Testis (tissue), 3 donors: ENCODE data around the gene CSRNP3. TPM values are rescaled to one million over a fixed set of nuclear protein-coding genes. Genes with fewer than 3 reads are reported as not detected.

Experiments
- DNase-seq: peaks from one replicate; pipeline ENCODE4 v3.0.0-alpha.2; 2019
- H3K27ac ChIP-seq, 2 donors: fragments of 200-600 bp; sonication (generic); one replicate each; pipeline ENCODE4 v1.5.1; 2019
- H3K27me3 ChIP-seq: fragments of 200-600 bp; sonication (generic); one replicate; pipeline ENCODE4 v1.5.1; 2019
- H3K36me3 ChIP-seq: fragments of 200-600 bp; sonication (generic); one replicate; pipeline ENCODE4 v1.5.1; 2017; ENCODE audit warnings: low read depth; ENCODE audit errors: missing control alignments
- H3K4me1 ChIP-seq: fragments of 200-600 bp; sonication (generic); one replicate; pipeline ENCODE4 v1.5.1; 2019
- H3K4me3 ChIP-seq, 2 donors: fragments of 200-600 bp; sonication (generic); one replicate each; pipeline ENCODE4 v1.5.1; 2017 to 2019
- H3K9me3 ChIP-seq: fragments of 200-600 bp; sonication (generic); one replicate; pipeline ENCODE4 v1.5.1; 2017
- POLR2A ChIP-seq: fragments of 450-650 bp; IDR thresholded peaks from one replicate; pipeline ENCODE4 v1.6.1; 2017; ENCODE audit warnings: antibody characterized with exemption, mild to moderate bottlenecking, moderate library complexity
- WGBS, 2 donors: methylation state at CpG; one replicate each; pipeline ENCODE4 v1.1.5; 2018; 5-methylcytosine and 5-hydroxymethylcytosine counted together
- intact Hi-C: fragments of 100-400 bp; cut with DNase I; formaldehyde crosslinking; loops from one replicate; pipeline ENCODE4 v1.15.1; 2023; ENCODE audit warnings: low total_unique reads
- polyA plus RNA-seq: library from polyadenylated mRNA; stranded (reverse); fragments of 350-450 nt; fragmentation: Illumina TruSeq; extraction: RNeasy Lipid Tissue Mini Kit (QIAGEN cat#74804); gene quantifications from one replicate; pipeline ENCODE4 v1.2.3, GENCODE V29; 2014; ENCODE audit warnings: low read depth, low replicate concordance; ENCODE audit not compliant: insufficient read depth
- total RNA-seq, 2 donors: library from RNA; depleted of rRNA; stranded (reverse); fragments of >200 nt; gene quantifications; one replicate each; pipeline ENCODE4 v1.2.3, GENCODE V29; 2016
- TF ChIP-seq, protein P1 (sequence below), 3 experiments: fragments of 450-650 bp in 2 of 3; fragments of 200-600 bp in 1 of 3; sonication (generic) in 1 of 3; IDR thresholded peaks; one replicate each; pipeline ENCODE4 v1.5.1; 2016 to 2019; ENCODE audit warnings: antibody characterized with exemption in 3 of 3, mild to moderate bottlenecking in 2 of 3, moderate library complexity in 1 of 3

The CSRNP3 gene
- total and polyA plus RNA-seq, 3 donors from 2014 or later, result 3.0 to 6.1 (median 5.3) TPM

DNA sequence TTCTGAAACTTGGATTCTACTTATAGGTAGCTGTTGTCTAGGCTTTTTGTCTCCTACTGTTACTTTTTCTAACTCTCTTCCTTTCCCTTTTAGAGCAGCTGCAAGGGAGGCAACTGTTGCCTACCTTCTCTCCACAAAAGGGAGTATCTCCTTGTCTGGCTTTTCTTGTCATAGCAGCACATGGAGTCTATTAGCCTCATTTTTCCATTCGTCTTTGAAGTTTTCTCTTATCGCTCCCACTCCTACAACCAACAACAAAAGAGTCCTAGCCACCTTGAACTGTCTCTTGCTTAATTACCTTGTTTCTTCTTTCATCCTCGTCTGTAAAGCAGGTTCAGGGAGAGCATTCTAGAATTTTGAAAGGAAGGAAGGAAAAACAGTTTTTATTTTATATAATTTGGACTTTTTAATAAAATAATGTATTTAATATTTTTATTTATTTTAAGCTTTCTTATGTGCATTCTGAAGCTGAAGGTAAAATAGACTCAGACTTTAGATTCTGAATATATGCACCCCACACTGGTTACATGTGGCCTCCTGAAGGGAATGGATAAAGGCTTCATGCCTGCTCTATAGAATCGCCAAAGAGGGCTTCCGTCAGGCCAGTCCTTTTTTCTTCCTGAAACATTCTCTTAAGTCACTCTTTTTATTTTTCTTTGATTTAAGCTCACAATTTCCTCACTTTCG lies 154.4 kb downstream of the CSRNP3 start:
- peaks cover 4% of the 10 kb centered on the region for H3K4me1 ChIP-seq
- TF ChIP-seq, protein P1, sequence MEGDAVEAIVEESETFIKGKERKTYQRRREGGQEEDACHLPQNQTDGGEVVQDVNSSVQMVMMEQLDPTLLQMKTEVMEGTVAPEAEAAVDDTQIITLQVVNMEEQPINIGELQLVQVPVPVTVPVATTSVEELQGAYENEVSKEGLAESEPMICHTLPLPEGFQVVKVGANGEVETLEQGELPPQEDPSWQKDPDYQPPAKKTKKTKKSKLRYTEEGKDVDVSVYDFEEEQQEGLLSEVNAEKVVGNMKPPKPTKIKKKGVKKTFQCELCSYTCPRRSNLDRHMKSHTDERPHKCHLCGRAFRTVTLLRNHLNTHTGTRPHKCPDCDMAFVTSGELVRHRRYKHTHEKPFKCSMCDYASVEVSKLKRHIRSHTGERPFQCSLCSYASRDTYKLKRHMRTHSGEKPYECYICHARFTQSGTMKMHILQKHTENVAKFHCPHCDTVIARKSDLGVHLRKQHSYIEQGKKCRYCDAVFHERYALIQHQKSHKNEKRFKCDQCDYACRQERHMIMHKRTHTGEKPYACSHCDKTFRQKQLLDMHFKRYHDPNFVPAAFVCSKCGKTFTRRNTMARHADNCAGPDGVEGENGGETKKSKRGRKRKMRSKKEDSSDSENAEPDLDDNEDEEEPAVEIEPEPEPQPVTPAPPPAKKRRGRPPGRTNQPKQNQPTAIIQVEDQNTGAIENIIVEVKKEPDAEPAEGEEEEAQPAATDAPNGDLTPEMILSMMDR (IDR thresholded peaks at IDR 0.05), result no peak
- TF ChIP-seq POLR2A, result no peak
- H3K4me3 ChIP-seq, result no peak overlapping the region
- no peaks in the 10 kb centered on the region for H3K36me3 ChIP-seq
- no peak for DNase-seq
- H3K9me3 ChIP-seq, result no peaks in the 10 kb centered on the region
- 86 to 87% methylated on average over 6 of the region's 6 CpGs for WGBS, 2 donors
- H3K27ac ChIP-seq, result no peak overlapping the region
- no peaks in the 10 kb centered on the region for H3K27me3 ChIP-seq
- intact Hi-C loops, result no loop called here

DNA sequence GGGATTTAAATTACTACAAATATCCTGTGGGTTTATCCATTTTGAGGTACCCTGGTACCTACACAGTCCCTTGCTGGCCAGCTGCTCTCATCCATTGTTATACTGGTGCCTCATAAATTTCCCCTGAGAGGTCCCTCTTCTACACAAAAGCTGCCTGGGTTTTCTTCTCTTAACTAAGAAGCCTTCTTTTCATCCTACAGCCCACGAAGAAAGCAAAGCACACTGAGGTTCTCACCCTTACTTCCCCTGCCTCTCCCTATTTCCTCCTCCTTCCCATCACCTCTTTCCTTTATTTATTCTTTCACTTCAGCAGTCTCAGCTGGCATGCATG lies 154.9 kb downstream of the CSRNP3 start:
- Histone ChIP-seq H3K36me3 (no peaks in the 10 kb centered on the region), H3K9me3 (no peaks in the 10 kb centered on the region), H3K4me3 (no peak overlapping the region), H3K4me1 (peaks cover 4% of the 10 kb centered on the region), H3K27ac (no peak overlapping the region), H3K27me3 (no peaks in the 10 kb centered on the region)
- no peak for DNase-seq
- TF ChIP-seq, protein P1 (IDR thresholded peaks at IDR 0.05), result no peak
- no peak for TF ChIP-seq POLR2A
- intact Hi-C loops, result no loop called here
- 71 to 78% methylated on average over 1 of the region's 1 CpG for WGBS, 2 donors

DNA sequence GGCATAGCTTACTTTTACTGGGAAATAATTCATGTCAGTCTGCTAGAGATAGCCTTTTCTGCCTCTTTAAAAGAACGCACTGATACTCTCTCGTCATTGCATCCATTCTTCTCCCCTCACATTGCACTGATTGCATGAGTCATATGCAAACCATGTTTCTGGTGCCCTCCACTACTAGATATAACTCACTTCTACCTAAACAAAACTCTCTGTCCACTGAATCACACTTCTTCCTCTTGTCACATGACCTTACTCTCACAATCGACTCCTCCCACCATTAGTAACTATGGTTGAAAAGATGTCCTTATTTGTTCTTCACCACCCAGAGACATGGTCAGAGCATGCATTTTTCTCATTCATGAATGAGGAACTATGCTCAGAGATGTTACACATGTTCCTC lies 158.0 kb downstream of the CSRNP3 start:
- DNase-seq, result no peak
- intact Hi-C loops, result no loop called here
- no peaks in the 10 kb centered on the region for H3K36me3 ChIP-seq
- no peaks in the 10 kb centered on the region for H3K27me3 ChIP-seq
- no peaks in the 10 kb centered on the region for H3K9me3 ChIP-seq
- H3K27ac ChIP-seq, result no peak overlapping the region
- H3K4me3 ChIP-seq, result no peak overlapping the region
- no peak for TF ChIP-seq POLR2A
- TF ChIP-seq, protein P1 (IDR thresholded peaks at IDR 0.05), result no peak
- 93 to 96% methylated on average over 3 of the region's 3 CpGs for WGBS, 2 donors
- no peaks in the 10 kb centered on the region for H3K4me1 ChIP-seq

DNA sequence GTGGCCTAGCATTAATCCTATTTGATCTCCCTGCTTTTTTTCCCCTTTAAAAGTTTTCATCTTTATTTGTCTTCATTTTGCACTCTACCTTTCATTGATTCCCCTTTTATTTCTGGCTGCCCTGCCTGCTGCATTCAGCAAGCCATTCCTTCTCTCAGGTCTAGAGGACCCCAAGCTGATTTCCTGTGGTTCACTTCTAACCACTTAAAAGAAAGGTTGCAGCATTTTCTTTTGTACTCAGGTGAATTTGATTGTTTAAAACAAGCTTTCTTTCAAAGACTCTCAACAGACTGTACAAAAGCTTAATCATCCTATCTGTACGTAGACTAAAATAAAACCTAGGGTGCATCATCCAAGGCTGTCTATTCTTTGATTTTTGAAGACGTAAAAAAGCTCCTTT lies 160.3 kb downstream of the CSRNP3 start:
- H3K4me3 ChIP-seq, result no peak overlapping the region
- no peaks in the 10 kb centered on the region for H3K36me3 ChIP-seq
- no peaks in the 10 kb centered on the region for H3K27me3 ChIP-seq
- no peaks in the 10 kb centered on the region for H3K9me3 ChIP-seq
- no peak overlapping the region for H3K27ac ChIP-seq
- no peaks in the 10 kb centered on the region for H3K4me1 ChIP-seq
- TF ChIP-seq, protein P1 (IDR thresholded peaks at IDR 0.05), result no peak
- no peak for TF ChIP-seq POLR2A
- intact Hi-C loops, result no loop called here
- WGBS, 2 donors, result 91 to 94% methylated on average over 2 of the region's 2 CpGs
- no peak for DNase-seq

DNA sequence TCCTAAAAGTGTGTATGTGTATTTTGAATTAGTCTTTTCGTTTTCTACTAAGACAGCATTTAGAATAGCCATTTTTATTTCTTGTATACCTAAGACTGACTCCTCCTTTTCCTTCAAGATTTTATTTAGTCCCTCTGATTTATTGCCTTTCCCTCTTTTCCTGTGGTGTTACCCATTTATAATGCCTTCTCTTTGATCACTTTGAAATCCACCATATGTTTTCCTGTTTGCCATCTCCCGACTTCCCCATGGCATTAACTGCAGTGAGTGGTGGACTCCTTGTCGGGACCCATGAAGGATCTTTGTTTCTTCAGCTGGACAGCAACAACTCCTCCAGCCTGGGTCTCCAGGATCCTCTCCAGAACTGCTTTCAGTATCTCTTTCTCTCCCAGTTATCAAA lies 160.7 kb downstream of the CSRNP3 start:
- TF ChIP-seq, protein P1 (IDR thresholded peaks at IDR 0.05), result no peak
- TF ChIP-seq POLR2A, result no peak
- Histone ChIP-seq H3K36me3 (no peaks in the 10 kb centered on the region), H3K27me3 (no peaks in the 10 kb centered on the region), H3K4me1 (no peaks in the 10 kb centered on the region), H3K27ac (no peak overlapping the region), H3K9me3 (no peaks in the 10 kb centered on the region), H3K4me3 (no peak overlapping the region)
- intact Hi-C loops, result no loop called here
- no peak for DNase-seq
- 78 to 80% methylated on average over 3 of the region's 3 CpGs for WGBS, 2 donors
